ENCODE data around the gene PAPSS2.
"Not testable (repeated sequence)": the region's sequence is repeated elsewhere in the genome, so short reads cannot be mapped to it uniquely, and the experiment has no call there.

DNA sequence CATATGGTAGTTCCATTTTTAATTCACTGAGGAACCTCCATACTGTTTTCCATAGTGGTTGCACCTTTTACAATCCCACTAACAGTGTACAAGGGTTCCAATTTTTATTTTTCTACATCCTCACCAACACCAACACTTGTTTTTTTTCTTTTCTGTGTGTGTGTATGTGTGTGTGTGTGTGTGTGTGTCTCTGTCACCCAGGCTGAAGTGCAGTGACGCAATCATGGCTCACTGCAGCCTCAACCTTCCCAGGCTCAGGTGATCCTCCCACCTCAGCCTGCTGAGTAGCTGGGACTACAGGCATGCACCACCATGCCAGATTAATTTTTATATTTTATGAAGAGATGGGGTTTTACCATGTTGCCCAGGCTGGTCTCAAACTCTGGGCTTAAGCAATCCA, 78.6 kb downstream of the PAPSS2 start:
- not testable (repeated sequence) for TF ChIP-seq CTCF, POLR2A (IDR thresholded peaks at IDR 0.05)

Measured in body of pancreas (tissue), 4 donors.